Activated CD4-positive, alpha-beta T cell treated with anti-CD3 and anti-CD28 coated beads, Interleukin-2, amount 50 U/mL, for 48 hours (primary cell): Measurements from ENCODE around the gene EEF1AKMT4.
A peak's percentile ranks its signal among the peaks of the same experiment; 100 is the strongest.

Experiments
- DNase-seq, 2 experiments: peaks; one replicate each; pipeline ENCODE4 v3.0.0-alpha.2; 2020

The EEF1AKMT4 gene

DNA sequence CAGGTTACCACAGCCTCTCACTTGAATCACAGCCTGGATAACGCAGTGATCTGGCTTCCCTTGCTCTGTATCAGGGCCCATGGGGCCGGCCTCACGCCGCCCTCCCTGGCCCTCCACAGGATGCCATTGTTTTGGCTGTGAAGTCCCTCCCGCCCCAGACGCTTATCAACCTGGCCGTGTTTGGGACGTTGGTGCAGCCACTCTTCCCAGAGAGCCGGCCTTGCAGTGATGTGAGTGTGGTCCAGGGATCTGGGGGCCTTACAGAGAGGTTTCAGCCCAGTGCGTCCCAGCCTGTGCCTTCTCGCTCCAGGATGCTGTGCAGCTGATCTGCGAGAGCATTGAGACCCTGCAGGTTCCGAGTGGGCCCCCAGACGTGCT lies 13.4 kb upstream of the EEF1AKMT4 start:
- DNase-seq, result no peak

GRCh38 chr3:184236636-184237035 lies 12.8 kb upstream of the EEF1AKMT4 start:
- no peak for DNase-seq

- no peak for DNase-seq
Measured at GRCh38 chr3:184237211-184237610, 12.3 kb upstream of the EEF1AKMT4 start.

DNA sequence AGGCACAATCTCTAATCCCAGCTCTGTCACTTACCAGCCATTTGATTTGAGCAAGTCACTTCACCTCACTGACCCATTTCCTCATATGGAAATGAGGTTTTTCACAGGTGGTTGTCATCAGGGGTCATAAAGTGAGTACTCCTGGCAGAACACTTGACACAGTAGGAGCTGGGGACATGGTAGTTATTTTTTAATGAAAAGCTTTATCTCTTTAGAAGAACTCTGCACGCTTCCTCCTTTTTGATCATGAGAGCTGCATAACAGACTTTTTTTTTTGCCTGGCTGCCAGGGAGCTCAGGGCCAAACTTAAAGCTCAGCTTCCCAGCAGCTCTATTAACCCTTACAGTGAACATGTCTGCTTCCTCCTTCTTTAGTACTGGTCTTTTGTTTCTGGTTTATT lies 11.7 kb upstream of the EEF1AKMT4 start:
- DNase-seq, result no peak

- no peak for DNase-seq
Measured at GRCh38 chr3:184238246-184238818, 11.1 kb upstream of the EEF1AKMT4 start.

DNA sequence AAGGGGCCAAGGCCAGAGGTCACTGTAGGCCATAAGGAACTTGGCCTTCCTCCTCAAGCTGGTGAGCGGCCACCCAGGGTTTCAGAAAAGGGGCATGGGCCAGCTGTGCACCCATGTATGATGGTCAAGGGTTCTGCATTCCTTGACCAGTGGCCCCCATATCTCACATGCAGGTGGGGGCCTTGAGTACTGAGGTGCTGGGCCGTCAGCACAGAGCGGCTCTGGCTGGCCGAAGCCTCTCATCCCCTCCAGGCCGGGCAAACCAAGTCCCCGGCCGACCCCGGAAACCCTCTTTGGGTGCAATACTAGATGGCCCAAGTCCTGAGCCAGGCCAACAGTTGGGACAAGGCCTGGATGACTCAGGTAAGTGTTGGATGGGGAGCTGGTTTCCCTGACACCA lies 10.3 kb upstream of the EEF1AKMT4 start:
- no peak for DNase-seq

DNA sequence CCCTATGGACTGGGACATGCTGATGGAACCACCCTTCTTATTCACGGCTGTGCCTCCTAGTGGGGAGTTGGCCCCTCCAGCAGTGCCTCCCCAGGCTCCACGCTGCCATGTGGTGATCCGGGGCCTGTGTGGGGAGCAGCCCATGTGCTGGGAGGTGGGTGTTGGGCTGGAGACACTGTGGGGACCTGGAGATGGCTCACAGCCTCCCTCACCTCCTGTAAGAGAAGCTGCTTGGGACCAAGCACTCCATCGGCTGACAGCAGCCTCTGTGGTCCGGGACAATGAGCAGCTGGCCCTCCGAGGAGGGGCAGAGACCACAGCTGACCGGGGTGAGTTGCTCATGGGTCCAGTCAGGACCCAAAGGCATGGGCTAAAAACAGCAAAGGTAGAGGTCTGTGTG lies 9.8 kb upstream of the EEF1AKMT4 start:
- no peak for DNase-seq

- DNase-seq, result no peak
Measured at GRCh38 chr3:184240384-184241140, 8.9 kb upstream of the EEF1AKMT4 start.

GRCh38 chr3:184241141-184241446 lies 8.4 kb upstream of the EEF1AKMT4 start:
- no peak for DNase-seq

DNA sequence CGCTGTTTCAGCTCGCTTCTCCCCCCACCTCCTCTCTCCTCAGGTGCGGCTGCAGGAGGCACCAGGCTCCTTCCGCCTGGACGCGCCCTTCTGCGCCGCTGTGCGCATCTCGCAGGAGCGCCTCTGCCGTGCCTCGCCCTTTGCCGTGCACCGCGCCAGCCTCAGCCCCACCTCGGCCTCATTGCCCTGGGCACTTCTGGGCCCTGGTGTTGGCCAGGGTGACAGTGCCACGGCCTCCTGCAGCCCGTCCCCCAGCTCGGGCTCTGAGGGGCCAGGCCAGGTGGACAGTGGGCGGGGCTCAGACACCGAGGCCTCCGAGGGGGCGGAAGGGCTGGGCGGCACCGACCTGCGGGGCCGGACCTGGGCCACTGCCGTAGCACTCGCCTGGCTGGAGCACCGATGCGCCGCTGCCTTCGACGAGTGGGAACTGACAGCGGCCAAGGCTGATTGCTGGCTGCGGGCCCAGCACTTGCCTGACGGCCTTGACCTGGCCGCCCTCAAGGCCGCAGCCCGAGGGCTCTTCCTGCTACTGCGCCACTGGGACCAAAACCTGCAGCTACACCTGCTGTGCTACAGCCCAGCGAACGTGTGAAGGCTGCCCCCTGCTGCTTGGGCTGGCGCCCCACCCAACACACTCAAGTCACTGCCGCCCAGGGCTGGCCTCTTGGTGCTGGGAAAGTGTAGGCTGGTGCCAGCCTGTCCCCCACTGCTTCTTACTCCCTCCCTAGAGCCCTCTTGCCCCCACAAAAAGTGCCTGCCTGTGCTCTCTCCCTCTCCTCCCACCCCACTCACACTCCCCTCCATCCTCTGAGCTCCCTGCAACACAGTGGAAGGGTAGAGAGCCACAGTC lies 7.8 kb upstream of the EEF1AKMT4 start:
- no peak for DNase-seq

DNA sequence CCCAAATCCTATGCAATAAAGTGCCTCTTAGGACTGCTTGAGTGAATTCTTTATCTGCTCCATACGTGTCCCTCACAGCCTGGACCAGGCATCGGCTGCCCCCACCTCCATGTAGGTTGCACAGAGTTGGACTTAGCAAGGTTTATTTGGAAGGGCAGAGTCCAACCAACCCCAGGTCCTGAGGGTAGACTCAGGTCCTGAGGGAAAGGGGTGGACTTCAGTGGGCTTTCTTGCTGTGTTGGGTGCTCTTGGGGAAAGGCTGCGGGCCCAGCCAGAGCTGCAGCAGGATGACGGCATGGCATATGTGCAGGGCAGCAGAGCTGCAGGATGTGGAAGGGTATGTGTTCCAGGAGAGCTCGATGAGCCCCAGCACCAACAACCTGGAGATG lies 7.2 kb upstream of the EEF1AKMT4 start:
- DNase-seq, result no peak

DNA sequence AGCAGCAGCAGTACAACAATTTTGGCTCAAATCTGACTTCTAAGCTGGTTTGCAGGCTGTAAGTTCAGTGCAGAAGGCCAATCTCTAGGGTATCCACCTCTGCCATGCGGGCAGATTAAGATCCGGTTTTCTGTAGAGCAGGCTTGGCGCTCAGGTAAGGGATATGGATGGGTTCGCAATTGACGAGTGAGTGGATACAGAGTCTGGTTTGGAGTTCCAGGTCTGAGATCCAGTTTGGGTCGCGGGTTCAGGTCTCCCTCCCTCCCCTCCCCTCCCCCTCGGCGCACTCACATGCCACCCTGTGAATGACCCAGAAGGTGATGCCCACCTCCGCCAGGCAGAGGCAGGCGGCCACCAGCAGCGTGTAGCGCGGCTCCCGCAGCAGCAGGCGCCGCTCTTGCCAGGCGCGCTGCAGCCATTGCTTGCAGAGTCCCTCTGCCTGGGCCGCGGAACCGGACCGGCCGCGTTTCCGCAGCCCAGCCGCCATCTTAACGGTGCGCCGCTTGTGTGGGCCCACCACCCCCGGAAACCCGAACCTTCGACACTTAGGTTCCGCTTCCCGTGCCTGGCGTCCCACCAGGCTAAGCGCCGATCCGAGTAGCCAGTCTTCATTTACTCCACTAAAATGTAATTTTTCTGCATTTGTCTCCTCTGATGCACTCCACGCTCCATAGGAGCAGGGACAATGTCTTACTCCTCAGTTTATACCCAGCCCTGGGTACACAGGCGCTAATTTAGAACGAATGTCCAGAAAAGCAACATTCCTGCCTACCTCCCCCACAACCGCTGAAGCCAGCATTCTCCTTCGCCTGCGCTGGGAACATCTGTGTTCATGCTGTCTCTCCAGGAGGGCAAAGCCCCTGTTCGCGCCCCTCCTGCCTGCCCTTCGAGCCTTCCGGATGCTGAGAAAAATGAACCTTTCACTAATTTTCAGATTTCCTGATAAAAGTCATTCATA lies 739 bp upstream of the EEF1AKMT4 start, which contains the start of gene ALG3:
ALG3 (minus strand) TSS at position 509 of the 958 bp plus-strand sequence; CDS start at position 487, 22 bp downstream.
- peak; percentile 90 to 91 for DNase-seq

DNA sequence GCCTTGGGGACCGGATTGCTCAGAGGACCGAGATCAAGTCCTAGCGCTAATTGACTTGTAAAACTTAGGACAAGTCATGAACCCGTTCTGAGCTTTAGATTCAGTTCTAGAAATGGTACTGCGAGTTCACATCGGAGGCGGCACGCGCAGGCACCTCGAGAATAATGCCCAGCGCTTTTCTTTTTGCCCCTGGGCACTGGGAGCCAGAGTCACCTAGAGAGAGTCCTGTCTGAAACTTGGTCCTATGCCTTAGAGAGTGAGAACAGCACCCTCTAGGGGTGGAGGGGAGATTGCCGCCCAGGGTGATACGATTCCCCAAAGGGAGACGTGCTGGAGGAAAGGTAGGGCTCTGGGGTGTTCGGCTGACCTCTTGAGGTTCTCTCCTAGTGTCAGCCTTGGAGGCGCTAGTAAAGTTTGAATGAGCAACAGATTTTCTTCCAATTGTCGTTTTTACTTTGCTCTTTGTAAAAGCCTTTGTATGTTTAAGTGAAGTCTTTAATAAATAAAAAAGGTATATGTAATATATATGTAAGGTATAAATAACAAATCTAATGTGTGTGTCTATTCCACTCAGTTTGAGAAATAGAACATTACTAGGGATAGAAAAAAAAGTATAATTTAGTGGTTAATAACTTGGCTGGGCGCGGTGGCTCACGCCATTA lies 826 bp downstream of the EEF1AKMT4 start:
- peak; percentile 96 to 97 for DNase-seq

DNA sequence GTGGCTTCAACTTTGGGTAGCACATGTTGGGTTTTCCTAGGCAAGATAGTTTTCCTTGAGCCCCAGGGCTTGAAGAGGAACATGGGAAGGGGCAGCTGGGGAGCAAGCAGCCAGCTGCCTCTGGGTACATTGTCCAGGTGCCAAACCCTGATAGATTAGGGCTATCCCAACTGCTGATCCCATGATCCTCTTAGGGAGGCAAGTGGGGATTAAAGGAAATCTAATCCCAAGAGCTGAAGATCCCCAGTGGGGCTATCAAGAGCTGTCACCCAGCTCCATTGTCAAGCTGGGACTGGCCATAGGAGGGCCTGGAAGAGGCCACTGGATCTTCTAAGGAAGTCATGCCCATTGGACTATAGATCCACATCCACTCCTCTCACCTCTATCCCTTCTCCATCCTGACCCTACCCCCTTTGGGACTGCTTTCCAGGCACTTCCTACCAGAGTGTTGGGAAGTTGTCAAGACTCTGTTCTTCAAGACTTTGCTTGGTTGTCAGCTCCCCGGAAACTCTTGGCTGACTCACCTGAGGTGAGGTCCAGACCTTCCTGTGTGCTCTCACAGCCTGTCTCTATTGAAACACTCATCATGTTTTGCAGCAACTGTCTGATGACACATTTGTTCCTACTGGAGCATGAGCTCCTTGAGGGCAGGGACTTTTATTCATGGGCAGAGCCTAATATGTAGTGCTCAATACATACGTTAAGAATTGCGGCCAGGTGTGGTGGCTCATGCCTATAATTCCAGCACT lies 6.0 kb downstream of the EEF1AKMT4 start:
- peak in 1 of 2 experiments; percentile 30 for DNase-seq

- DNase-seq, result no peak
Measured at GRCh38 chr3:184257083-184257915, 7.8 kb downstream of the EEF1AKMT4 start.

- DNase-seq, result no peak
Measured at GRCh38 chr3:184258926-184259325, 9.5 kb downstream of the EEF1AKMT4 start.

DNA sequence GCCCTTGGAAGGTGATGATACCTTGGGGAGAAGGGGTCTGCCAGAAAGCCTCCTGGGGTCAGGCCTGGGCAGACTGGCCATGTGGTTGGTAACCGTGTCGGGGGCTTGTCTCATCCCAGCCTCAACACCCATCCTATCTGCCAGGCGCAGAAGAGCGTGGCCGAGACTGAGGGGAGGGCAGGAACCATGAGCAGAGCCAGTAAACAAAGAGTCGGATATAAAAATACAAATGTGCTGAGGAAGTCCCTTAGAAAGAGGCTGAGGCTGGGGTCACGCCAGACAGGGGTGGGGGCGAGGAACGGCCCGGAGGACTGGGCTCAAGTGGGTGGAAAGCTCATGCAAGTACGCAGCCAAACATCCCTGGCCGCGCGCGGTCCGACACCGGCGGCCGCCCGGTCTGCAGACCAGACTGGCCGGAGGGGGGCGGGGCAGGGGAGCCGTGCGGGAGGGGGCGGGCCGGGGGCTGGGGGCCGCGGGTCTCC lies 10.0 kb downstream of the EEF1AKMT4 start:
- no peak for DNase-seq

GRCh38 chr3:184259878-184260723 lies 10.6 kb downstream of the EEF1AKMT4 start:
- peak; percentile 37 to 38 for DNase-seq

- DNase-seq, result peak in 1 of 2 experiments; percentile 13
Measured at GRCh38 chr3:184260724-184261269, 11.3 kb downstream of the EEF1AKMT4 start.
